Measurements from ENCODE around the gene HCST.

The HCST gene

GRCh38 chr19:35929876-35930275, 27.5 kb downstream of the HCST start:
- no peak overlapping the region for H3K9ac ChIP-seq (ENCODE audit: low read depth, low read length)
- peaks cover 5% of the 10 kb centered on the region for H3K9me3 ChIP-seq (replicated peaks; ENCODE audit: low read length)
- no peaks in the 10 kb centered on the region for H3K36me3 ChIP-seq (ENCODE audit: insufficient read depth, low read length)
- no peak overlapping the region for H3K4me2 ChIP-seq (ENCODE audit: low read length)
- H3K27me3 ChIP-seq (ENCODE audit: control insufficient read depth, insufficient read depth, low read length) = peaks cover 10% of the 10 kb centered on the region
- peaks cover 4% of the 10 kb centered on the region for H3K4me1 ChIP-seq (ENCODE audit: control insufficient read depth, insufficient read depth, low read length)
- H3K4me3 ChIP-seq (ENCODE audit: low read length) = no peak overlapping the region

GRCh38 chr19:35931161-35931873, 29.0 kb downstream of the HCST start:
- H3K4me1 ChIP-seq (ENCODE audit: control insufficient read depth, insufficient read depth, low read length) = peaks cover 11% of the 10 kb centered on the region
- peak overlapping the region; percentile 61 for H3K4me3 ChIP-seq (ENCODE audit: low read length)

GRCh38 chr19:35931874-35932202, 29.5 kb downstream of the HCST start:
- H3K4me1 ChIP-seq (ENCODE audit: control insufficient read depth, insufficient read depth, low read length) = peaks cover 14% of the 10 kb centered on the region
- no peaks in the 10 kb centered on the region for H3K9me3 ChIP-seq (replicated peaks; ENCODE audit: low read length)
- H3K4me2 ChIP-seq (ENCODE audit: low read length) = peak overlapping the region; percentile 5
- H3K27me3 ChIP-seq (ENCODE audit: control insufficient read depth, insufficient read depth, low read length) = no peaks in the 10 kb centered on the region
- H3K36me3 ChIP-seq (ENCODE audit: insufficient read depth, low read length) = no peaks in the 10 kb centered on the region
- H3K4me3 ChIP-seq (ENCODE audit: low read length) = no peak overlapping the region
- no peak overlapping the region for H3K9ac ChIP-seq (ENCODE audit: low read depth, low read length)

More at GRCh38 chr19:35931161-35931873, 29.0 kb downstream of the HCST start:
- peak overlapping the region; percentile 83 for H3K4me2 ChIP-seq (ENCODE audit: low read length)
- no peaks in the 10 kb centered on the region for H3K36me3 ChIP-seq (ENCODE audit: insufficient read depth, low read length)
- H3K27me3 ChIP-seq (ENCODE audit: control insufficient read depth, insufficient read depth, low read length) = no peaks in the 10 kb centered on the region
- H3K9me3 ChIP-seq (replicated peaks; ENCODE audit: low read length) = no peaks in the 10 kb centered on the region
- H3K9ac ChIP-seq (ENCODE audit: low read depth, low read length) = peak overlapping the region; percentile 64

- no peaks in the 10 kb centered on the region for H3K36me3 ChIP-seq (ENCODE audit: insufficient read depth, low read length)
- H3K4me1 ChIP-seq (ENCODE audit: control insufficient read depth, insufficient read depth, low read length) = peaks cover 20% of the 10 kb centered on the region
- H3K9ac ChIP-seq (ENCODE audit: low read depth, low read length) = no peak overlapping the region
- H3K27me3 ChIP-seq (ENCODE audit: control insufficient read depth, insufficient read depth, low read length) = no peaks in the 10 kb centered on the region
- H3K4me3 ChIP-seq (ENCODE audit: low read length) = no peak overlapping the region
- no peak overlapping the region for H3K4me2 ChIP-seq (ENCODE audit: low read length)
- H3K9me3 ChIP-seq (replicated peaks; ENCODE audit: low read length) = no peaks in the 10 kb centered on the region
Measured at GRCh38 chr19:35932291-35932936, 30.1 kb downstream of the HCST start.

GRCh38 chr19:35935911-35936737, 33.8 kb downstream of the HCST start, which contains the start of gene LRFN3:
Gene LRFN3 (plus strand): TSS chr19:35936374. CDS start chr19:35939426, 3,052 bp downstream.
- H3K9me3 ChIP-seq (replicated peaks; ENCODE audit: low read length) = no peaks in the 10 kb centered on the region
- H3K36me3 ChIP-seq (ENCODE audit: insufficient read depth, low read length) = peaks cover 7% of the 10 kb centered on the region
- H3K4me2 ChIP-seq (ENCODE audit: low read length) = peak within 1 kb of the TSS; percentile 88
- peaks cover 28% of the 10 kb centered on the region for H3K4me1 ChIP-seq (ENCODE audit: control insufficient read depth, insufficient read depth, low read length)
- H3K27me3 ChIP-seq (ENCODE audit: control insufficient read depth, insufficient read depth, low read length) = no peaks in the 10 kb centered on the region
- H3K9ac ChIP-seq (ENCODE audit: low read depth, low read length) = peak within 1 kb of the TSS; percentile 84
- peak within 1 kb of the TSS; percentile 78 for H3K4me3 ChIP-seq (ENCODE audit: low read length)

- Histone ChIP-seq H3K4me1 (ENCODE audit: control insufficient read depth, insufficient read depth, low read length) (peaks cover 27% of the 10 kb centered on the region), H3K4me3 (ENCODE audit: low read length) (peak overlapping the region; percentile 76), H3K4me2 (ENCODE audit: low read length) (peak overlapping the region; percentile 88), H3K36me3 (ENCODE audit: insufficient read depth, low read length) (peaks cover 7% of the 10 kb centered on the region), H3K27me3 (ENCODE audit: control insufficient read depth, insufficient read depth, low read length) (no peaks in the 10 kb centered on the region), H3K9ac (ENCODE audit: low read depth, low read length) (peak overlapping the region; percentile 84), H3K9me3 (replicated peaks; ENCODE audit: low read length) (no peaks in the 10 kb centered on the region)
Measured at GRCh38 chr19:35936738-35937268, 34.5 kb downstream of the HCST start.

GRCh38 chr19:35937345-35938281, 35.3 kb downstream of the HCST start:
- Histone ChIP-seq H3K9me3 (replicated peaks; ENCODE audit: low read length) (no peaks in the 10 kb centered on the region), H3K4me3 (ENCODE audit: low read length) (peak overlapping the region; percentile 76), H3K27me3 (ENCODE audit: control insufficient read depth, insufficient read depth, low read length) (no peaks in the 10 kb centered on the region), H3K36me3 (ENCODE audit: insufficient read depth, low read length) (peaks cover 7% of the 10 kb centered on the region), H3K9ac (ENCODE audit: low read depth, low read length) (peak overlapping the region; percentile 84), H3K4me1 (ENCODE audit: control insufficient read depth, insufficient read depth, low read length) (peaks cover 27% of the 10 kb centered on the region), H3K4me2 (ENCODE audit: low read length) (peak overlapping the region; percentile 88)

- Histone ChIP-seq H3K4me3 (ENCODE audit: low read length) (peak overlapping the region; percentile 76), H3K9ac (ENCODE audit: low read depth, low read length) (no peak overlapping the region), H3K36me3 (ENCODE audit: insufficient read depth, low read length) (peaks cover 7% of the 10 kb centered on the region), H3K27me3 (ENCODE audit: control insufficient read depth, insufficient read depth, low read length) (no peaks in the 10 kb centered on the region), H3K9me3 (replicated peaks; ENCODE audit: low read length) (no peaks in the 10 kb centered on the region), H3K4me2 (ENCODE audit: low read length) (peak overlapping the region; percentile 88), H3K4me1 (ENCODE audit: control insufficient read depth, insufficient read depth, low read length) (peaks cover 27% of the 10 kb centered on the region)
Measured at GRCh38 chr19:35938282-35939224, 36.2 kb downstream of the HCST start.

GRCh38 chr19:35939307-35940077, 37.2 kb downstream of the HCST start:
- Histone ChIP-seq H3K36me3 (ENCODE audit: insufficient read depth, low read length) (peaks cover 7% of the 10 kb centered on the region), H3K4me1 (ENCODE audit: control insufficient read depth, insufficient read depth, low read length) (peaks cover 27% of the 10 kb centered on the region), H3K4me3 (ENCODE audit: low read length) (no peak overlapping the region), H3K9me3 (replicated peaks; ENCODE audit: low read length) (no peaks in the 10 kb centered on the region), H3K9ac (ENCODE audit: low read depth, low read length) (no peak overlapping the region), H3K4me2 (ENCODE audit: low read length) (no peak overlapping the region), H3K27me3 (ENCODE audit: control insufficient read depth, insufficient read depth, low read length) (no peaks in the 10 kb centered on the region)
